ENCODE data around the gene EPM2AIP1.

The EPM2AIP1 gene

GRCh38 chr3:36944641-36945270 is 48.2 kb downstream of the EPM2AIP1 start, which contains the start of gene TRANK1:
TRANK1 (minus strand) TSS chr3:36945054; CDS start chr3:36944809, 245 bp downstream.
- DNase-seq = peak; percentile 83 to 86

- DNase-seq = peak; percentile 55 to 65
Observed at GRCh38 chr3:36944012-36944640, 48.8 kb downstream of the EPM2AIP1 start.

- no peak for DNase-seq
Observed at GRCh38 chr3:36943601-36944000, 49.3 kb downstream of the EPM2AIP1 start.

GRCh38 chr3:36942638-36943248 is 50.2 kb downstream of the EPM2AIP1 start:
- DNase-seq = no peak

GRCh38 chr3:36941658-36942057 is 51.3 kb downstream of the EPM2AIP1 start:
- DNase-seq = no peak

GRCh38 chr3:36941162-36941561 is 51.8 kb downstream of the EPM2AIP1 start:
- DNase-seq = no peak

GRCh38 chr3:36937492-36937891 is 55.4 kb downstream of the EPM2AIP1 start:
- DNase-seq = no peak
